HEK293 (cell line): Measurements from ENCODE around the gene AMOTL1.

Source experiments
- SP3 ChIP-seq: fragments of 450-650 bp; formaldehyde crosslinking; IDR thresholded peaks from 2 replicates; pipeline ENCODE4 v1.5.1; 2016; ENCODE audit warnings: missing biosample characterization, missing genetic modification characterization
- YY1 ChIP-seq: fragments of 450-650 bp; formaldehyde crosslinking; IDR thresholded peaks from 2 replicates; pipeline ENCODE4 v1.5.1; 2018; ENCODE audit warnings: missing biosample characterization, missing genetic modification characterization
- ZBTB7A ChIP-seq: fragments of 450-650 bp; formaldehyde crosslinking; IDR thresholded peaks from 2 replicates; pipeline ENCODE4 v1.5.1; 2016; ENCODE audit warnings: low read depth, missing biosample characterization, missing genetic modification characterization
- ZIC2 ChIP-seq: fragments of 450-650 bp; formaldehyde crosslinking; IDR thresholded peaks from 2 replicates; pipeline ENCODE4 v1.5.1; 2016; ENCODE audit warnings: missing biosample characterization, missing genetic modification characterization
- ZNF266 ChIP-seq: fragments of 450-650 bp; formaldehyde crosslinking; IDR thresholded peaks from 2 replicates; pipeline ENCODE4 v1.5.1; 2016; ENCODE audit warnings: missing biosample characterization, missing genetic modification characterization, low read depth
- ZSCAN18 ChIP-seq: fragments of 450-650 bp; formaldehyde crosslinking; IDR thresholded peaks from 2 replicates; pipeline ENCODE4 v1.5.1; 2016; ENCODE audit warnings: missing biosample characterization, missing genetic modification characterization
- TF ChIP-seq, protein P1 (sequence below): fragments of 450-650 bp; formaldehyde crosslinking; IDR thresholded peaks from 2 replicates; pipeline ENCODE4 v1.5.1; 2016; ENCODE audit warnings: missing biosample characterization, missing genetic modification characterization
- TF ChIP-seq, protein P2 (sequence below): sonication (generic); formaldehyde crosslinking; IDR thresholded peaks from 2 replicates; pipeline ENCODE4 v1.8.1; 2022; ENCODE audit warnings: mild to moderate bottlenecking, moderate library complexity, missing genetic modification reagents

DNA sequence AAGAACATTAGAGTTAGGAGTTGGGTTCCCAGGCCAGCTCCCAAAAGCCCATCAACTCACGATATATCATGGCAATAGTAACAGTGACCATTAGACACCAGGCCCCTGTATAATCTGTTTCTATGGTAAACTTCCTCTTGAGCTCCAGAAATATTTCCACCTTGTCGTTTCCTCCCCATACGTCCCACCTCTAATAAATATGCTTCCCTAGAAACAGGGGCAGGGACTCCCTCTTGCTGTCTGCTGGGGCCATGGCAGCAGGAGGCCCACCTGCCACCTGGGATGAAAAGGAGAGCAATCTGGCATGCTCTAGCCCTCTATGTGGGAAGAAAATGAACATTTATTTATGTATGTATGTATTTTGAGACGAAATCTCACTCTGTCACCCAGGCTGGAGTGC lies 32.2 kb upstream of the AMOTL1 start:
- TF ChIP-seq ZSCAN18 (tag by site-specific recombination) (no peak), SP3 (tag by site-specific recombination) (no peak), ZIC2 (tag by site-specific recombination) (no peak), YY1 (tag by site-specific recombination) (no peak), ZBTB7A (tag by site-specific recombination) (no peak), ZNF266 (tag by site-specific recombination) (no peak)
- TF ChIP-seq, protein P1, sequence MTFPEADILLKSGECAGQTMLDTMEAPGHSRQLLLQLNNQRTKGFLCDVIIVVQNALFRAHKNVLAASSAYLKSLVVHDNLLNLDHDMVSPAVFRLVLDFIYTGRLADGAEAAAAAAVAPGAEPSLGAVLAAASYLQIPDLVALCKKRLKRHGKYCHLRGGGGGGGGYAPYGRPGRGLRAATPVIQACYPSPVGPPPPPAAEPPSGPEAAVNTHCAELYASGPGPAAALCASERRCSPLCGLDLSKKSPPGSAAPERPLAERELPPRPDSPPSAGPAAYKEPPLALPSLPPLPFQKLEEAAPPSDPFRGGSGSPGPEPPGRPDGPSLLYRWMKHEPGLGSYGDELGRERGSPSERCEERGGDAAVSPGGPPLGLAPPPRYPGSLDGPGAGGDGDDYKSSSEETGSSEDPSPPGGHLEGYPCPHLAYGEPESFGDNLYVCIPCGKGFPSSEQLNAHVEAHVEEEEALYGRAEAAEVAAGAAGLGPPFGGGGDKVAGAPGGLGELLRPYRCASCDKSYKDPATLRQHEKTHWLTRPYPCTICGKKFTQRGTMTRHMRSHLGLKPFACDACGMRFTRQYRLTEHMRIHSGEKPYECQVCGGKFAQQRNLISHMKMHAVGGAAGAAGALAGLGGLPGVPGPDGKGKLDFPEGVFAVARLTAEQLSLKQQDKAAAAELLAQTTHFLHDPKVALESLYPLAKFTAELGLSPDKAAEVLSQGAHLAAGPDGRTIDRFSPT (tag by site-specific recombination): no peak
- TF ChIP-seq, protein P2, sequence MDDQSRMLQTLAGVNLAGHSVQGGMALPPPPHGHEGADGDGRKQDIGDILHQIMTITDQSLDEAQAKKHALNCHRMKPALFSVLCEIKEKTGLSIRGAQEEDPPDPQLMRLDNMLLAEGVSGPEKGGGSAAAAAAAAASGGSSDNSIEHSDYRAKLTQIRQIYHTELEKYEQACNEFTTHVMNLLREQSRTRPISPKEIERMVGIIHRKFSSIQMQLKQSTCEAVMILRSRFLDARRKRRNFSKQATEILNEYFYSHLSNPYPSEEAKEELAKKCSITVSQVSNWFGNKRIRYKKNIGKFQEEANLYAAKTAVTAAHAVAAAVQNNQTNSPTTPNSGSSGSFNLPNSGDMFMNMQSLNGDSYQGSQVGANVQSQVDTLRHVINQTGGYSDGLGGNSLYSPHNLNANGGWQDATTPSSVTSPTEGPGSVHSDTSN (CRISPR knock-in tag): no peak
